Ascending aorta (tissue), 2 donors: ENCODE results near the gene SDK2. TPM values are rescaled to one million over a fixed set of nuclear protein-coding genes. Genes with fewer than 3 reads are reported as not detected.

Experiments
- DNase-seq, 2 donors: peaks; one replicate each; pipeline ENCODE4 v3.0.0-alpha.2; 2019; ENCODE audit warnings: low spot score in 2 of 2
- H3K27ac ChIP-seq, 2 donors: fragments of 200-600 bp; sonication (generic); one replicate each; pipeline ENCODE4 v1.5.1; 2016 to 2017; ENCODE audit warnings: mild to moderate bottlenecking in 1 of 2
- H3K27me3 ChIP-seq: fragments of 200-600 bp; sonication (generic); one replicate; pipeline ENCODE4 v1.5.1; 2017
- H3K36me3 ChIP-seq, 2 donors: fragments of 200-600 bp; sonication (generic); one replicate each; pipeline ENCODE4 v1.5.1; 2016
- H3K4me1 ChIP-seq, 2 donors: fragments of 200-600 bp; sonication (generic); one replicate each; pipeline ENCODE4 v1.5.1; 2016 to 2017; ENCODE audit warnings: mild to moderate bottlenecking in 1 of 2
- H3K4me3 ChIP-seq, 2 donors: fragments of 200-600 bp; sonication (generic); one replicate each; pipeline ENCODE4 v1.5.1; 2016 to 2017; ENCODE audit warnings: mild to moderate bottlenecking in 1 of 2
- H3K9me3 ChIP-seq, 2 donors: fragments of 200-600 bp; sonication (generic); one replicate each; pipeline ENCODE4 v1.5.1; 2016
- intact Hi-C: fragments of 100-400 bp; cut with DNase I; formaldehyde crosslinking; loops from one replicate; pipeline ENCODE4 v1.15.1; 2023
- total RNA-seq: library from RNA; depleted of rRNA; stranded (reverse); fragments of >200 nt; gene quantifications from one replicate; pipeline ENCODE4 v1.1.0, GENCODE V29; 2016
- TF ChIP-seq, protein P1 (sequence below), 3 experiments: fragments of 200-600 bp in 2 of 3; fragments of 450-650 bp in 1 of 3; sonication (generic) in 2 of 3; IDR thresholded peaks; one replicate each; pipeline ENCODE4 v1.5.1; 2016 to 2019; ENCODE audit warnings: antibody characterized with exemption in 3 of 3, mild to moderate bottlenecking in 1 of 3, moderate library complexity in 1 of 3

SDK2 gene
- total RNA-seq, 1 donor from 2014 or later = 8.1 TPM

DNA sequence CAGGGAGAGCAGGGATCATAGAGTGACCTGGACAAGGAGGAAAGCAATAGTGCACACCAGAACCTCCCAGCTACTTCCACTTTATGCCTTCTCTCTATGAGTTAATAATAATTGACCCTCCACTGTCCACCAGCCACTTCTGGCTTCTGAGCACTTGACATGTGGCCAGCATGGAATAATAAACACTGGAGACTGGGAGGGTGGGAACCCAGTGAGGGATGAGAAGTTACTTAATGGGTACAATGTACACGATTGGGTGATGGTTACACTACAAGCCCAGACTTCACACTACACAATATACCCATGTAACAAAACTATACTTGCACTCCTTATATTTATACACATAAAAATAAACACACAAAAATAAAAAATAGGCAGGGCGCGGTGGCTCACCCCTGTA lies 343.9 kb downstream of the SDK2 start:
- no peak overlapping the region for H3K4me3 ChIP-seq
- H3K9me3 ChIP-seq = no peaks in the 10 kb centered on the region
- peaks cover 1 to 38% of the 10 kb centered on the region in 2 donors for H3K4me1 ChIP-seq
- intact Hi-C loops = no loop called here
- DNase-seq = no peak
- no peaks in the 10 kb centered on the region for H3K27me3 ChIP-seq
- TF ChIP-seq, protein P1, sequence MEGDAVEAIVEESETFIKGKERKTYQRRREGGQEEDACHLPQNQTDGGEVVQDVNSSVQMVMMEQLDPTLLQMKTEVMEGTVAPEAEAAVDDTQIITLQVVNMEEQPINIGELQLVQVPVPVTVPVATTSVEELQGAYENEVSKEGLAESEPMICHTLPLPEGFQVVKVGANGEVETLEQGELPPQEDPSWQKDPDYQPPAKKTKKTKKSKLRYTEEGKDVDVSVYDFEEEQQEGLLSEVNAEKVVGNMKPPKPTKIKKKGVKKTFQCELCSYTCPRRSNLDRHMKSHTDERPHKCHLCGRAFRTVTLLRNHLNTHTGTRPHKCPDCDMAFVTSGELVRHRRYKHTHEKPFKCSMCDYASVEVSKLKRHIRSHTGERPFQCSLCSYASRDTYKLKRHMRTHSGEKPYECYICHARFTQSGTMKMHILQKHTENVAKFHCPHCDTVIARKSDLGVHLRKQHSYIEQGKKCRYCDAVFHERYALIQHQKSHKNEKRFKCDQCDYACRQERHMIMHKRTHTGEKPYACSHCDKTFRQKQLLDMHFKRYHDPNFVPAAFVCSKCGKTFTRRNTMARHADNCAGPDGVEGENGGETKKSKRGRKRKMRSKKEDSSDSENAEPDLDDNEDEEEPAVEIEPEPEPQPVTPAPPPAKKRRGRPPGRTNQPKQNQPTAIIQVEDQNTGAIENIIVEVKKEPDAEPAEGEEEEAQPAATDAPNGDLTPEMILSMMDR (IDR thresholded peaks at IDR 0.05) = no peak
- H3K36me3 ChIP-seq = no peaks in the 10 kb centered on the region
- no peak overlapping the region for H3K27ac ChIP-seq

DNA sequence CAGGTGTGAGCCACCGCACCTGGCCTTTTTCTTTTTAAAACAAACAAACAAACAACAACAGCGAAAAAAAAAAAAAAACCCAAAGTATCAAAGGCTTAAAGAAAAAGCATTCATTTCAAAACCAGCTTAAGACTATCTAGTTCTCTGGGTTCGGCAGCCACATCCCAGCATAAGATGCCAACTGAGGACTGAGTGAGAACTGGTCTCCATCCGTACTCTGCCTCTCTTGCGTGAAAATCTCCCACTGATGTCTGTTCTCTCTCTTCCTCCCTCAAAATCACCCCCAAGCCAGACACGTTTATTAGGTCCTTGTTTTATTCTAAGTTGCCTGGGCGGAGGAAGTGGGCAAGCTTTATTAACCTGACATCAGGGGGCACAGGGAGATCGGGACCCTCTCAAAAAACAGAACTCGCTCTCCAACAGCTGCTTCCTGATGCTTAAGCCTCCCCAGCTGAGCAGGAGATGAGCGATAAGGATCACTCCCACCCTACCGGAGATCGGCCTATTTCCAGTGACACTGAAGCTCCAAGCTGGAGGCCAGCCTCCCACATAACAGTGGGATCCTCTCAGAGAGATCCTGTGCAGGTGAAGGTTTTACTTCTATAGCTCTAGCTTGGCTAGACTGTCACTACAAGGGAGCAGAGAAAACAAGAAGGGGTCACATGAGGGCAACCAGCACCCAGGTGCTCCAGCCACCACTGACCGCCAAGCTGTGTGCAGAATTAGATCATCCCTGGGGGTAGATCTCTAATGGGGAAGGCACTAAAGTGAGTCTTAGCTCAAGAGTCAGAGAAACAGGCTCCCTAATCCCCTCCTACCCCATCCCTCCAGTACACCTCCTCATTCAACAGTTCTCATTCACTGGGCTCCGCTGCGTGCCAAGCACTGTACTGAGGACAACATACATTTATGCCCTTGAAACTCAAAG lies 346.0 kb downstream of the SDK2 start:
- Histone ChIP-seq H3K27ac (peak overlapping the region; percentile 11 to 38), H3K36me3 (no peaks in the 10 kb centered on the region), H3K4me3 (no peak overlapping the region), H3K27me3 (no peaks in the 10 kb centered on the region), H3K9me3 (no peaks in the 10 kb centered on the region), H3K4me1 (peaks cover 9 to 35% of the 10 kb centered on the region in 2 donors)
- intact Hi-C loops = no loop called here
- no peak for DNase-seq
- TF ChIP-seq, protein P1 (IDR thresholded peaks at IDR 0.05) = no peak

DNA sequence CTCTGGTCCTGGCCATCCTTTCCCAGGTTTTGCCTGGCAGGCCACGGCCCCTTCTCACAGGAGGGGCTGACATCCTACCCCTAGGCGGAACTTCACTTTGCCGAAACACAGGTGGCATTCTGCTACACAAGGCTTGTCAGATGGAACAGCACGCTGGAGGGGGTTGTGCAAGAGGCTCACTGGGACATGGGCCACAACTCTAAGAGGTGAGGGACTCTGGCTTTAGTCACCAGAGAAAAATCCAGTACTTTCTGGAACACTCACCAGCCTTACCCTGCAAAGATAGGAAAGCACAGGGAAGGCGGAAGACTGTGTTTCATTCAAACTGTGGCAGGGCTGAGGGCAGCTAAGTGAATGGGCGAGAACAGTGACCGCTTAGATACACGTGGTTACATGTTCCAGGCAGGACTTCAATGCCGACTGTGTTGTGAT lies 350.7 kb downstream of the SDK2 start:
- TF ChIP-seq, protein P1 (IDR thresholded peaks at IDR 0.05) = no peak
- DNase-seq = peak; percentile 31 to 92
- intact Hi-C loops = loop anchor here (1.0 to 5.0 kb wide), 5 partner anchors 11 to 1139 kb away; partner anchors contain the start of genes COG1 and GPRC5C
- Histone ChIP-seq H3K27ac (peak overlapping the region; percentile 96 to 99), H3K36me3 (no peaks in the 10 kb centered on the region), H3K27me3 (no peaks in the 10 kb centered on the region), H3K4me3 (peak overlapping the region in 1 of 2 donors; percentile 3), H3K4me1 (peaks cover 34 to 65% of the 10 kb centered on the region in 2 donors), H3K9me3 (no peaks in the 10 kb centered on the region)

DNA sequence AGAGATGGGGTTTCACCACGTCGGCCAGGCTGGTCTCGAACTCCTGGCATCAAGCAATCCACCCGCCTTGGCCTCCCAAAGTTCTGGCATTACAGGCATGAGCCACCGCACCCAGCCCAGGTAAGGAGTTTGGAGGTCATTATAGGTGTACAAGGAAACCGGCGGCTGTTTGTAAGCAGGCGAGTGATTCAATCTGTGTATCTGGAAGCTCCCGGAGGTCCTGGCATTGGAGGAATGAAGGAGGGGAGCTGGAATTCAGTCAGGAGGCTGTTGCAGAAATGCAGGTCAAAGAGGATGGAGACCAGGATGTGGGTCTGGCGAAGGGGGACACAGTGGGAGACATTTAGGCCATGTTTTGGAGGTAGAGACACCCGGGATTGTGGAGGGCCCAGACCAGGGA lies 351.2 kb downstream of the SDK2 start:
- peak overlapping the region; percentile 96 to 99 for H3K27ac ChIP-seq
- H3K27me3 ChIP-seq = no peaks in the 10 kb centered on the region
- TF ChIP-seq, protein P1 (IDR thresholded peaks at IDR 0.05) = no peak
- H3K4me1 ChIP-seq = peaks cover 34 to 66% of the 10 kb centered on the region in 2 donors
- H3K4me3 ChIP-seq = peak overlapping the region in 1 of 2 donors; percentile 3
- no peaks in the 10 kb centered on the region for H3K9me3 ChIP-seq
- H3K36me3 ChIP-seq = no peaks in the 10 kb centered on the region
- no peak for DNase-seq
- intact Hi-C loops = loop anchor here (1.0 to 5.0 kb wide), 5 partner anchors 11 to 1139 kb away; partner anchors contain the start of genes COG1 and GPRC5C

DNA sequence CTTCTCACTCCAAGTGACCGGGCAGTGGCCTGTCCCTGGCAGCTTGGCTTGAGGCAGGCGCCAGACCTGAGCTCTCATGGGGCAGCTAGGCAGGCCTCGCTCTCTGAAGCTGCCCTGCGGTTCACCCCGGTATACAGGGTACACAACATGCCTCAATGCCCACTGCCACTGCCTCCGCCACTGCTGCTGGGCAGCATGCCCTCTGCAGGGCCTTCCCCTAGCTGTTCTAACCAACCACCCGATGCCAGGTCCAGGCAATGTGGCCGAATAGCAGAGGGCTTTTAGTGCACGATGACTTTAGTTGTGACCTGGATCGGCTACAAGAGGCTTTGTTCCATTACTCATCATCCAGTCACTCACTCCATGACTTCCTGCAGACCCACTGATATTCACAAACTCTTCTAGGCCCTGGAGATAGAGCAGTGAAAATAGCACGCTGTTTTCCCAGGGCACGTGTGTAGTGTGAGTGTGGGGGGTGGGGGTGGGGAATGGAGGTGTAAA lies 352.2 kb downstream of the SDK2 start:
- TF ChIP-seq, protein P1 (IDR thresholded peaks at IDR 0.05) = no peak
- peak overlapping the region; percentile 36 to 42 for H3K4me3 ChIP-seq
- DNase-seq = peak; percentile 75 to 94
- no peaks in the 10 kb centered on the region for H3K27me3 ChIP-seq
- no peaks in the 10 kb centered on the region for H3K36me3 ChIP-seq
- peaks cover 34 to 75% of the 10 kb centered on the region in 2 donors for H3K4me1 ChIP-seq
- peak overlapping the region; percentile 96 to 99 for H3K27ac ChIP-seq
- intact Hi-C loops = loop anchor here (1.0 to 5.0 kb wide), 5 partner anchors 19 to 1140 kb away; partner anchors contain the start of genes COG1 and GPRC5C
- no peaks in the 10 kb centered on the region for H3K9me3 ChIP-seq
